Heart right ventricle (tissue), 16 donors: ENCODE results near the gene GINS1. TPM values are rescaled to one million over a fixed set of nuclear protein-coding genes. Genes with fewer than 3 reads are reported as not detected.

Experiments
- ATAC-seq, 8 donors: fragments of 200-7000 bp; cut with Tn5 transposase; one replicate each; pipeline ENCODE4 v1.9.1; 2020; ENCODE audit warnings: mild to moderate bottlenecking in 8 of 8, moderate library complexity in 8 of 8, moderate number of reproducible peaks in 1 of 8
- DNase-seq, 2 donors: peaks; one replicate each; pipeline ENCODE4 v3.0.0-alpha.2; 2020
- H3K27ac ChIP-seq, 10 donors: fragments of 200-600 bp; sonication (generic) in 2 of 10; one replicate each; pipeline versions ENCODE4 v1.5.0 to v1.8.0; 2020 to 2022; ENCODE audit warnings: mild to moderate bottlenecking in 3 of 10
- H3K27me3 ChIP-seq, 7 donors: fragments of 200-600 bp; one replicate each; pipeline ENCODE4 v1.8.0; 2021 to 2022; ENCODE audit warnings: mild to moderate bottlenecking in 2 of 7
- H3K36me3 ChIP-seq, 9 donors: fragments of 200-600 bp; sonication (generic) in 1 of 9; one replicate each; pipeline versions ENCODE4 v1.5.0 to v1.8.0; 2020 to 2022; ENCODE audit warnings: mild to moderate bottlenecking in 2 of 9
- H3K4me1 ChIP-seq, 9 donors: fragments of 200-600 bp; sonication (generic) in 1 of 9; one replicate each; pipeline versions ENCODE4 v1.5.0 to v1.8.0; 2020 to 2022; ENCODE audit warnings: mild to moderate bottlenecking in 4 of 9
- H3K4me3 ChIP-seq, 10 donors: fragments of 200-600 bp; sonication (generic) in 2 of 10; one replicate each; pipeline versions ENCODE4 v1.5.0 to v1.8.0; 2020 to 2022; ENCODE audit warnings: mild to moderate bottlenecking in 7 of 10, moderate library complexity in 2 of 10
- H3K9me3 ChIP-seq, 11 donors: fragments of 200-600 bp in 10 of 11; sonication (generic) in 2 of 11; one replicate each; pipeline versions ENCODE4 v1.5.0 to v1.8.0; 2013 to 2022; ENCODE audit warnings: mild to moderate bottlenecking in 2 of 11, control low read depth in 1 of 11, moderate library complexity in 1 of 11
- WGBS, 2 donors: extraction: QIAGEN DNeasy Blood & Tissue Kit; methylation state at CpG; one replicate each; pipeline ENCODE4 v1.1.7; 2013; ENCODE audit warnings: inconsistent platforms in 1 of 2; 5-methylcytosine and 5-hydroxymethylcytosine counted together
- intact Hi-C, 10 donors: fragments of 100-400 bp; cut with DNase I; formaldehyde crosslinking; loops; one replicate each; pipeline versions ENCODE4 v1.11.1 to v1.14.2; 2022
- polyA plus RNA-seq, 2 donors: library from polyadenylated mRNA; stranded (reverse); fragments of 200-250 nt; gene quantifications; one replicate each; pipeline ENCODE4 v1.2.3, GENCODE V29; 2013
- total RNA-seq, 10 donors: library from RNA; stranded (reverse); fragmentation: NEBNext Ultra II Directional in 3 of 10; extraction: Animal tissue kit (Norgen Biotek cat#: 25700) in 3 of 10; gene quantifications; one replicate each; pipeline versions ENCODE4 v1.2.1 to v1.2.4, GENCODE V29; 2021 to 2023
- TF ChIP-seq, protein P1 (sequence below), 9 donors: fragments of 200-600 bp; sonication (generic) in 2 of 9; IDR thresholded peaks; one replicate each; pipeline versions ENCODE4 v1.5.0 to v1.8.0; 2021 to 2022; ENCODE audit warnings: antibody characterized with exemption in 9 of 9, mild to moderate bottlenecking in 5 of 9, moderate library complexity in 1 of 9
- donor health status: Arrhythmogenic right ventricular cardiomyopathy.
- donor health status: ischemic (EF 13 %, LVEDD 7.1; RV severe dilation, severe dysfunction).
- donor health status: healthy with polysubstance abuse.
- donor health status: DM: no; HTN: yes; CAD: no.
- donor health status: DM: no; HTN: no; CAD: no.
- donor health status: ischemic (EF 25% LVEDD 6.9; RV normal size, moderate dysfunction).
- donor health status: ischemic (EF 25% LVEDD 5.7; RV mildly dilated, moderate dysfunction).
- donor health status: healthy.
- donor health status: DM: yes; HTN: yes; CAD: no.
- donor health status: Ischemic cardiomyopathy.
- donor health status: ischemic (EF 35%, LVEDD 5.7; RV mildly dilated, moderate dysfunction).
- donor health status: nonischemic (EF 11% LVEDD 7.7; RV severe dilation, severe dysfunction).
- donor health status: DM: yes; HTN: yes; CAD: no.
- donor health status: PGD.
- donor health status: ischemic (EF 29% LVEDD 5.4; RV normal size, mild dysfunction).
- donor health status: nonischemic (EF 23%, LVEDD 6.1; RV moderate dilation, normal function).

Gene GINS1
- total and polyA plus RNA-seq, 12 donors: 0.19 to 1.6 (median 0.54) TPM

DNA sequence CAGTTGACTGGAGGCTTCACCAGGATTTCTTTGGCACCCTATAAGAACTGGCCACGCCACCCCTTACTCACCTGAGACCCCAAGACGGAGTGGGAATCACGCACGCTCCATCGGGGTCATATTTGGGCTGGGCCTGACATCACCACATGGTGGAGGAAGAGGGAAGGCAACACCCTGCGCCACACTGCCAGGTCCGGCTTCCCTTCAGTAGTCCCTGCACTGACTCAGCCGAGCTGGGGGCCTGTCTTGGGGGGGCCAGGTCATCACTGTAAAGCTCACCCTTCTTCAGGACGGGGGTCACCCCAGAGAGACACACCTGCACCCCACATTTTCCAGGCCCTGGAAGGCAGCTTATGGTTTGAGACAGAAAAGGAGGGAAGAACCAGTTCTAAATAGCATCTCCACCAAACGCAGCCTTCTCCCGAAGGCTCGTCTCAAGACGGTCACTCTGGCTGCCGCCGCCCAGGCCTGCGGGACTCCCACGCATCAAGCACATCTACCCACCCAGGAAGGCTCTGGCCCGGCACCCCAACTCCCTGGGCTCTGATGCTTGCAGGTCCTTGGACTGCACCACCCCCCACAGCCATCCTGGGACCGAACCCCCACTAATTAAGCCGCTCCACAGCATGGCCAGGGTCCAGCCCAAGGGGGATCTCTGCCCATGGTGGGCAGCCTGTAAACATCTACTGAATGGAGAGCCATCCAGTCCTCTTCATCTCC lies 51.8 kb downstream of the GINS1 start:
- DNase-seq: no peak
- no peak overlapping the region for H3K4me3 ChIP-seq
- H3K4me1 ChIP-seq: peaks cover 0 to 3% (median 0%) of the 10 kb centered on the region in 9 donors
- H3K27ac ChIP-seq: no peak overlapping the region
- intact Hi-C loops: loop anchor here in 1 of 10 donors (10.0 kb wide), 1 partner anchor 56 kb away; no protein-coding TSS in a partner anchor
- no peak for ATAC-seq
- no peaks in the 10 kb centered on the region for H3K27me3 ChIP-seq
- no peaks in the 10 kb centered on the region for H3K9me3 ChIP-seq
- WGBS, 2 donors: 88 to 96% methylated on average over 20 of the region's 20 CpGs
- TF ChIP-seq, protein P1, sequence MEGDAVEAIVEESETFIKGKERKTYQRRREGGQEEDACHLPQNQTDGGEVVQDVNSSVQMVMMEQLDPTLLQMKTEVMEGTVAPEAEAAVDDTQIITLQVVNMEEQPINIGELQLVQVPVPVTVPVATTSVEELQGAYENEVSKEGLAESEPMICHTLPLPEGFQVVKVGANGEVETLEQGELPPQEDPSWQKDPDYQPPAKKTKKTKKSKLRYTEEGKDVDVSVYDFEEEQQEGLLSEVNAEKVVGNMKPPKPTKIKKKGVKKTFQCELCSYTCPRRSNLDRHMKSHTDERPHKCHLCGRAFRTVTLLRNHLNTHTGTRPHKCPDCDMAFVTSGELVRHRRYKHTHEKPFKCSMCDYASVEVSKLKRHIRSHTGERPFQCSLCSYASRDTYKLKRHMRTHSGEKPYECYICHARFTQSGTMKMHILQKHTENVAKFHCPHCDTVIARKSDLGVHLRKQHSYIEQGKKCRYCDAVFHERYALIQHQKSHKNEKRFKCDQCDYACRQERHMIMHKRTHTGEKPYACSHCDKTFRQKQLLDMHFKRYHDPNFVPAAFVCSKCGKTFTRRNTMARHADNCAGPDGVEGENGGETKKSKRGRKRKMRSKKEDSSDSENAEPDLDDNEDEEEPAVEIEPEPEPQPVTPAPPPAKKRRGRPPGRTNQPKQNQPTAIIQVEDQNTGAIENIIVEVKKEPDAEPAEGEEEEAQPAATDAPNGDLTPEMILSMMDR (IDR thresholded peaks at IDR 0.05): no peak
- H3K36me3 ChIP-seq: peaks cover 0 to 22% (median 0%) of the 10 kb centered on the region in 9 donors

DNA sequence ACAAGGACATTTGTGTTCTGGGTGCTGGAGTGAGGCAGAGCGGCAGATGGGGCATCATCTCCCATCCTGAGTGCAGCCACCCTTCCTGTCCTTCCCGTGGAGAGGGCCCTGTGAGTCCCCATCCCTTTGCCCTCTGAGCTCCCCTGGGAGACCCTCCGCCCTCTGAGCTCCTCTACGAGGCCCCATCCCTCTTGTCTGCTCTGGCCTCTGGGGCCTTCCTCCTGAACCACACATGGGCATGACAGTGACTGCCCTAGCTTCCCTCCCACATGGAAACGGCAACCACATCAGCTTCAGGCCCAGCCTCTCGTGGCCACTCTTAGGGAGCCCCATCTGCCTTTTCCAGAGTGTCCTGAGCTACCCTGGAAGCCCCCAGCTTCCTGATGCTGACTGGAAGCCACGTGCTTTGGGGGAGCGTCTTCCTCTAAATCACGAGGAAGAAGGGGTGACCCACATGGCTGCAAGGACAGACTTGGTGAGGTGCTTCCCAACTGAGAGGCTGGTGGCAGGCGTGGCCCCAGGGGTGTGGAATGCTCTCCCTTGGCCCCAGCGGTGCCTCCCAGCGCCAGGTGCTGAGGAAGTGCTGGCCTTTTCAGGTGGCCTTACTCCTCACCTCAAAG lies 52.6 kb downstream of the GINS1 start:
- WGBS, 2 donors: 74 to 85% methylated on average over 12 of the region's 12 CpGs
- peaks cover 0 to 9% (median 3%) of the 10 kb centered on the region in 9 donors for H3K4me1 ChIP-seq
- H3K27ac ChIP-seq: no peak overlapping the region
- ATAC-seq (no peak), DNase-seq (no peak)
- no peaks in the 10 kb centered on the region for H3K27me3 ChIP-seq
- H3K36me3 ChIP-seq: peaks cover 0 to 18% (median 0%) of the 10 kb centered on the region in 9 donors
- H3K4me3 ChIP-seq: no peak overlapping the region
- H3K9me3 ChIP-seq: no peaks in the 10 kb centered on the region
- intact Hi-C loops: loop anchor here in 2 of 10 donors (10.0 kb wide), 2 partner anchors 55 to 75 kb away; no protein-coding TSS in a partner anchor
- TF ChIP-seq, protein P1 (IDR thresholded peaks at IDR 0.05): no peak

DNA sequence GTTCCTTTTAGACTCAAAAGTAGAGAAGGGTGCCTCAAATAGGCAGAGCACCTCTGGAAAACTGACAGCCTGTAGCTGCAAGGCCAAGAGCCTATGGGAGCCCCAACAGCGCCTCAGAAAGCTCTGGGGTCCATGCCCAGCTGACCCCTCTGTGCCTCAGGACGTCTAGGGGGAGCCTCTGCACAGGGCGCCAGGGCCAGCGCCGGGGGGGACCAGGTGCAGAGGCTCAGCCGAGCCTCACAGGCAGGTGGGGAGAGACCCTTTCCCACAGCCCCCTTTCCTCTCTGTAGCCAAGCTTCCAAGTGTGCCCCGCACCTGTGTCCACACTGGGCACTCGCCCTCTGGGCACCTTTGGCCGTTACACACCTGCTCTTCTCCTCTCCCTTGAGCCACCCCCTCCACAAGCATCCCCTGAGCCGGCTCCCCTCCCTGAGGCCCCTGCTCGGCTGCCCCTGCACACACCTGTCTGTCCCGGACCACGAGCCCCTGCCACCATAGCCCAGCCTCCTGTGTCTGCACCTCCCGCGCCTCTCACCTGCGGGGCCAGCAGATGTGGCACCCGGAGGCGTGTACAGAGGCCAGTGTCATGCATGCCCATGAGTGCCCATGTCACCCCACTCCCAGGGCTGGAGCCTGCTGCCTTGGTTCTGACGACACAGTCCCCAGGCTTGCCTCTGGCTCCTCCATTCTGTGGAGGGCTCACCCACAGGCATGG lies 53.2 kb downstream of the GINS1 start:
- TF ChIP-seq, protein P1 (IDR thresholded peaks at IDR 0.05): no peak
- Histone ChIP-seq H3K27ac (no peak overlapping the region), H3K27me3 (no peaks in the 10 kb centered on the region), H3K36me3 (peaks cover 0 to 14% (median 0%) of the 10 kb centered on the region in 9 donors), H3K4me3 (no peak overlapping the region), H3K9me3 (no peaks in the 10 kb centered on the region), H3K4me1 (peaks cover 0 to 9% (median 3%) of the 10 kb centered on the region in 9 donors)
- no peak for DNase-seq
- peak in 1 of 8 donors; percentile 34 for ATAC-seq
- intact Hi-C loops: loop anchor here in 1 of 10 donors (10.0 kb wide), 1 partner anchor 74 kb away; no protein-coding TSS in a partner anchor
- 91 to 95% methylated on average over 18 to 19 of the region's 19 CpGs for WGBS, 2 donors

GRCh38 chr20:25461281-25461650 lies 53.8 kb downstream of the GINS1 start:
- intact Hi-C loops: loop anchor here in 1 of 10 donors (10.0 kb wide), 1 partner anchor 74 kb away; no protein-coding TSS in a partner anchor
- peaks cover 0 to 9% (median 3%) of the 10 kb centered on the region in 9 donors for H3K4me1 ChIP-seq
- H3K27me3 ChIP-seq: no peaks in the 10 kb centered on the region
- 87 to 94% methylated on average over 9 of the region's 9 CpGs for WGBS, 2 donors
- no peak overlapping the region for H3K4me3 ChIP-seq
- peaks cover 0 to 14% (median 0%) of the 10 kb centered on the region in 9 donors for H3K36me3 ChIP-seq
- peak overlapping the region in 1 of 10 donors; percentile 16 for H3K27ac ChIP-seq
- no peaks in the 10 kb centered on the region for H3K9me3 ChIP-seq
- ATAC-seq (no peak), DNase-seq (no peak)
- TF ChIP-seq, protein P1 (IDR thresholded peaks at IDR 0.05): no peak
